ENCODE data around the gene SAA2.
"Not testable (repeated sequence)": the region's sequence is repeated elsewhere in the genome, so short reads cannot be mapped to it uniquely, and the experiment has no call there.

Gene SAA2

DNA sequence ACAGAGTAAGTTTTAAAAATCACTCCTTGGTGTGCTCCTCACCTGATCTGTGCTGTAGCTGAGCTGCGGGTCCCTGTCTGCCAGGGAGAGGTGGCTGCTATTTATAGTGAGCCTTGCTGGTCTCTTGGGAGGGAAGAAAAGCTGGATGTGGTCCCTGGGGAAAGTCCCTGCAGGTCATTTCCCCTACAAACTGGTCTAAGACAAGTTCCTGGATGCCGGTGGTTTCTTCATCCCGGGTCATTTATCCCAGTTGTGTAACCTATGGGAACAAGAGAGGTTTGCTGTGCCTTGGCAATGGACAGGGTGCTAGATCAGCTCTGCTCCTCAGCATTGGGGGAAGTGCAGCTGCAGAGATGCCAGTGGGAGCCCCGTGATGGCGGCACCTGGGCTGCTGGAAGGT lies at the start of gene SAA2:
Gene SAA2, minus strand, starts transcription at position 108 of the 400 bp plus-strand sequence. CDS start 657 bp downstream, outside the sequence.
- DNase-seq, result no peak

DNA sequence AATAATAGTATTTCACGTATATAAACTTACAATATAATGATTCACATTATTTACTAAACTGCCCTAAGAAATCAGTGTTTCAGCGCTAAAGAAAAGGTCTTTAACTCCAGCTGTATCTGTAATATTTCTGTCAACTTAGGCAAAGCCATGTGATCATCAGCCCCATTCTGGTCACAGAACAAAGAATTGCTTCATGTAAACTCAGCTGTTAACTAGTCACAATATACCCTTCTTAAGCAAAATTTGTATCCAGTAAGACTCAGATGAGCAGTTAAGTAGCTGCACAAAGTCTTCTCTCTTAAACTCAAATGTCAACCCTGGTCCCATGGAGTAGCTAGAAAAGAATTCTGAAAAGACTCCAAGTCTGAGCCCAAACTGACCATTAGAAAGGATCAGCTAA lies 46.8 kb upstream of the SAA2 start:
- no peak for DNase-seq

DNA sequence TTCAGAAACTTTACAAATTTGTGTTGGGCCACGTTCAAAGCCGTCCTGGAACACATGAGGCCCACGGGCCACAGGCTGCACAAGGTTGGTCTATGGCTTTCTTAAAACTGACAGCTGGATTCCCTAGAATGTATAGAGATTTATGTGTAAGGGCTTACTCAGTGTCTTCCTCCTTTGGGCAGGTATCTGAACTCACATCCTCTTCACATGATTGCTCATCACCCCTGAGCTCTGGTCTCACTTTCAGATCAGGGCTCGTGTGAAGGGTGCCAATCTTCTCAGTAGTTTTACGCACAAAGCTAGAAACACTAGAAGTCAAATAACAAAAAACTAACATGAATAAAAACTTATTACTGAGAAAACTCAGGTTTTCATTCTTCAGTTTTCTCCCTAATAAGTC lies 46.4 kb upstream of the SAA2 start:
- no peak for DNase-seq

DNA sequence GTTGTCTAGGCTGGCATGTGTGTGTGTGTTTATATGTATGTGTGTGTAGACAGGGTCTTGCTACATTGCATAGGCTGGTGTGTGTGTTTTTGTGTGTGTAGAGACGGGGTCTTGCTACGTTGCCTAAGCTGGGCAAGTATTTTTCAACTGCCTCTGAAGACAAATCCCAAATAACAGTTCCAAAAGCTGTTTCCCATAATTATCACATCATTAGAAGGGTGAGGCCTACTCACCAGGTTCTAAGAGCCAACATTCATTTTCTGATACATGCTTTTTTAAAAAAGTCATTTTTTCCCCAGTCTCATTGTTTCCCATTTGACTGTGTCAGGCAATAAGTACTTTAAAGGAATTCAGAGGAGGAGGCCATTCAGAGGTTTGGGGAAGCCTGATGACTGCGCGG lies 40.4 kb upstream of the SAA2 start:
- no peak for DNase-seq

DNA sequence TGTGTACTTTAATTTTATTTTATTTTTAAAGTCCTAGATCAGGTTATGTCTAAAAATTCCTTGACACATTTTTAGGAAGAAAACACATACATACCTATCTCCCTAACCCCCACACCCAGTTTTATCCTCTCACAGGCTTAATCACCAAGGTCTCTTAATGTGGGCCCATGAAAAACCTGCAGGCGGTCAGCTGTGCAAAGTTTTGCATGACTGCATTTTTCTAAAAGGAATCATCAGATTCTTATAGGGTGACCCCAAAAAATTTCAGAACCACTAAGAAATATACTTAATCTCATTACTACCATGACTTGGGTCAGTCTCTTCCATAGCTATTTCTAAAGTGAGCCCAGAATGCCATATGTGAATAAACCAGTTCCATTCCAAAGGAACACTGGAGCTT lies 37.4 kb upstream of the SAA2 start:
- no peak for DNase-seq

DNA sequence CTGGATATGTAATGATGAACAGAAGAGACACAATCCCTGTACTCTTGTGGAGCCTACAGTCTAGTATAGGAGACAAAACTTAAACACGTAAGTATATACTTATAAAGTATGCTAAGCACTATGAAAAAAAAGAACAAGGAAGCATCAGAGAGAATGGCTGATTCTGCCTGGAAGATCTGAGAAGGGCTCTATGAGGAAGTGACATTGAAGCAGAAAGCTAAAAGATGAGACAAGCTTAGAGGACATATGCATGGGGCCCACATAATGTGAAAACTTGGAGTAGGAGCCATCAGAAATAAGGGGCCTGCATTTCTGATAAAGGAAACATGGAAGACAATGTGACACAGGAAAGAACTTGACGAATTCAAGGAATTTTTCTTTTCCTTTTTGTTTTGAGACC lies 34.2 kb upstream of the SAA2 start:
- no peak for DNase-seq

DNA sequence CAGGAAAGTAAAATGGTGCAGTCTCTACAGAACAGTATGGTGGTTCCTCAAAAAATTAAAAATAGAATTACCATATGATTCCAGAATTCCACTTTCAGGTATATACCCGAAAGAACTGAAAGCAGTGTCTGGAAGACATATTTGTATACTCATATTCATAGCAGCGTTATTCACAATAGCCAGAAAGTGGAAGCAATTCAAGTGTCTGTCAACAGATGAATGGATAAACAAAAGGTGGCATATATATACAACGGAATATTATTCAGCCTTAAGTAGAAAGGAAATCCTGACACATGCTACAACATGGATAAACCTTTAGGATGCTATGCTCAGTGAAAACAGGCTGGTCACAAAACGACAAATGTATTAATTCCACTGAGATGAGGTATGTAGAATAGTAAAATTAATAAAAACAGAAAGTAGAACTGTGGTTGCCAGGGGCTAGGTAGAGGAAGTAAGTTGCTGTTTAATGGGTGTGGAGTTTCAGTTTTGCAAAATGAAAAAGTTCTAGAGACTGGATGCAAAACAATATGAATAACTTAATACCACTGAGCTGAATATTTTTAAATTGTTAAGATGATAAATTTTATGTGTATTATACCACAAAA lies 32.1 kb upstream of the SAA2 start:
- DNase-seq, result no peak

DNA sequence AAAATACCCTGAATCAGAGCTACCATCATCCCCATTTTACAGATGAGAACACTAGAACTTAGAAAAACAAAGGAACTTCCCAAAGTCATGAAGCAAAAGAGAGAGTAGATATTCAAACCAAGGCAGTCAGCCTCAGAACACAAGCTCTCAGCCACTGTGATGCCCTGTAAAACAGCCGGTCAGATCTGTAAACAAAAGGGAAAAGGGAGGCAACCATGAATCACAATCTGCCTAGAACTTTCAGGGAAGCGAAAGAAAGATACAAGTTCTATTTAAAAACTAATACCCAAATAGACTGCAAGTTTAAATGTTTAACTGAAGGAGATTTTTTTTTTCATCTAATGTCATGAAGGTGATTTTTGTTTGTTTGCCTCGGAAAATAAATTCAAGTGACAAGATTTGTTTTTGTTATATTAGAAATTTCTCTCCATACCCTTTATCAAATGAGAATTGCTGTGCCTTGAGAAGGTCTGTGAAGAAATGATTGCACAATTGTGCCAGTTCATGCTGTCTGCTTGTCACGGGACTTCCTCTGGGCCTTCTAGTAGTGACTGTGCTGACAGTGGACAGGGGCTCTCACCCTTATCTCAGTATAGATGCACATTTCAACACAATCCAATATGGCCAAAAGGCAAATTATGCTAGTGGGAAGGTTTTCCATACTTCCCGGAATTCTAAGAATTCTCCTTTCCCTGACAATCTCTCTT lies 29.2 kb upstream of the SAA2 start:
- DNase-seq, result no peak

DNA sequence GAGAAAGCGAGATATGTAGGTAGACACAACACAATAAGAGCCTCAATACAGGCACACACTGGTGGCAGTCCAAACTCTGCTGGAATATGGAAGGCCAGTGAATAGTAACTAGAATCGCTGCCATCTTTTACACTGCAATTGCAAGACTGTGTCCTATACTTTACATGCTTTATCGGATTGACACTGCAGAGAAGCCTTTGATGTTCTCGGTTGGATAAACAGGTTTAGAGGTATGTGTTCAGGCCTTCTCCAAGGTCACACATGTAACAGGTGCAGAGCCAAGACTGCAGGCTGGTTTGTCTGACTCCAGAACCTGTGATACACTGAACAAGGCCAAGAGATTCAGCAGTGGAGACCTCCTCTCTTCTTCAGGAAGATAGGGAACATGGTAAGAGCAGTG lies 22.7 kb upstream of the SAA2 start:
- no peak for DNase-seq

DNA sequence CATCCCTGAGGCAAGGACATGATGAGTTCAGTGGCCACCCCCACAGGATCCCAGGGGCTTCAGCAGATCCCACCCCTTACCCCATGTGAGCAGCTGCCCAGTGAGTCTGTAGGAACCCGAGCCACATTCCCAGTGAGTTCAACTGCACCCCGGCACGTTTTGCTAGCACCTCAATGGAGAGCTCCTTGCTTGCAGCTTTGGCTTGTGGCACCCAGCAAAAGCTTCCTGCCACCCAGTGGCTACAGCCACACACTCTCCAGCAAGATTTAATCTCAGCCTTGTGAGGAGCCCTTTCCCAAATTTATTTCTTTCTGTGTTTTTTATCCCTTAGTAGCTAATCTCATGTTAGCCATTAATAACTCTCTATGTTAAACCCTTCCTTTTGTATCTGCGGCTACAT lies 21.6 kb upstream of the SAA2 start:
- DNase-seq, result no peak

DNA sequence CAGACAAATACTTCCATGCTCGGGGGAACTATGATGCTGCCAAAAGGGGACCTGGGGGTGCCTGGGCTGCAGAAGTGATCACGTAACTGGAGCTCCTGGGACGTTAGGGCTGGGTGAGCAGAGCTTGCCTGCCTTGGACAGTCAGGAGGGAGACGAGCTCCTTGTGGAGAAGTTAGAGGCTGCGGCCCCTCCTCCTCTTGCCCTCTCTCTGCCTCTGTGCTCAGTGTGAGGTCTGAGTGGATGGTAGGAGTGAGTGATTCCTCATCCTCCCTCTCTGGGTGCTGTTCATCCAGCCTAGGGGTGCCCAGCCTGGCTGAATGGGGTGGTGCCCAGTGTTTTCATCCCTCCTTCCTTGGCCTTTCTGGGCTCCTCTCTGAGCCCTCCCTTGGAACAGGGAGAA lies 20.8 kb upstream of the SAA2 start:
- DNase-seq, result not testable (repeated sequence)

DNA sequence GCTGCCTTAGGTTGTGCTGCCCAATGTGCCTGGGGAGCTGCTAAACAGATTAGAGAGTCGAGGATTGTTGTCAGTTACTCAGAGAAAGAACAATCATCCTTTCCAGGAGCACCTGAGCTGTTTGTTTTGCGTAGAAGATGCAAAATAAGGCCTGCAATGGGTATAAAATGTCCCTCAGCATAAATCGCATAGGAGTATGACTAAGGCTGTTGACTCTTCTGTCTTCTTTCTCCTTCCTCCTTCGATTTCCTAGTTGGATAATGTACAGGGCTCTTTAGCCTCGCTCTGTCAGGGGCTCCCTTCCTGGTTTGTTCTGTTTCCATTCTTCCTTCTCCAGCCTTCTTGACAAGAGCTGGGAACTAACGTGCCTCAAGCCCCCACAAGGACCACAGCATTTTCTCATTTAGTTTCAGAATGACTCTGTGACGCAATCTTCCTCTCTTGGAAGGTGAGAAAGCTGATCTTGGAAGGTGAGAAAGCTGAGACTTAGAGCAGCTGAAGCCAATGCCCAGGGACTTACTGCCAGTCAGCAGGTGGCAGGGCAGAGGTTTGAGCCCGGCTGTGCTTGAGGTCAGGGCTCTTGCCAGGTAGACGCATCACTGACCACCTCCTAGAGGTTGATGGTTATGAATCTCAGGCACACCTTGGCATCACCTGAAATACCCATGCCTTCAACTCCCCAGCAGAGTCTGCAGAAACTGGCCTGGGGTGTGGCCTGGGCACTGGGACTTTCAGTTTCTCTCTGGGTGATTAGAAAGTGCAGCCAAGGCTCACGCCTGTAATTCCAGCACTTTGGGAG lies 19.1 kb upstream of the SAA2 start:
- DNase-seq, result not testable (repeated sequence)

DNA sequence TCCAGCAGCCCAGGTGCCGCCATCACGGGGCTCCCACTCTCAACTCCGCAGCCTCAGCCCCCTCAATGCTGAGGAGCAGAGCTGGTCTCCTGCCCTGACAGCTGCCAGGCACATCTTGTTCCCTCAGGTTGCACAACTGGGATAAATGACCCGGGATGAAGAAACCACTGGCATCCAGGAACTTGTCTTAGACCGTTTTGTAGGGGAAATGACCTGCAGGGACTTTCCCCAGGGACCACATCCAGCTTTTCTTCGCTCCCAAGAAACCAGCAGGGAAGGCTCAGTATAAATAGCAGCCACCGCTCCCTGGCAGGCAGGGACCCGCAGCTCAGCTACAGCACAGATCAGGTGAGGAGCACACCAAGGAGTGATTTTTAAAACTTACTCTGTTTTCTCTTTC lies 17.5 kb upstream of the SAA2 start, which contains the start of gene SAA1:
Gene SAA1, plus strand, starts transcription at position 316 of the 400 bp plus-strand sequence. CDS start 624 bp downstream, outside the sequence.
- DNase-seq, result no peak

DNA sequence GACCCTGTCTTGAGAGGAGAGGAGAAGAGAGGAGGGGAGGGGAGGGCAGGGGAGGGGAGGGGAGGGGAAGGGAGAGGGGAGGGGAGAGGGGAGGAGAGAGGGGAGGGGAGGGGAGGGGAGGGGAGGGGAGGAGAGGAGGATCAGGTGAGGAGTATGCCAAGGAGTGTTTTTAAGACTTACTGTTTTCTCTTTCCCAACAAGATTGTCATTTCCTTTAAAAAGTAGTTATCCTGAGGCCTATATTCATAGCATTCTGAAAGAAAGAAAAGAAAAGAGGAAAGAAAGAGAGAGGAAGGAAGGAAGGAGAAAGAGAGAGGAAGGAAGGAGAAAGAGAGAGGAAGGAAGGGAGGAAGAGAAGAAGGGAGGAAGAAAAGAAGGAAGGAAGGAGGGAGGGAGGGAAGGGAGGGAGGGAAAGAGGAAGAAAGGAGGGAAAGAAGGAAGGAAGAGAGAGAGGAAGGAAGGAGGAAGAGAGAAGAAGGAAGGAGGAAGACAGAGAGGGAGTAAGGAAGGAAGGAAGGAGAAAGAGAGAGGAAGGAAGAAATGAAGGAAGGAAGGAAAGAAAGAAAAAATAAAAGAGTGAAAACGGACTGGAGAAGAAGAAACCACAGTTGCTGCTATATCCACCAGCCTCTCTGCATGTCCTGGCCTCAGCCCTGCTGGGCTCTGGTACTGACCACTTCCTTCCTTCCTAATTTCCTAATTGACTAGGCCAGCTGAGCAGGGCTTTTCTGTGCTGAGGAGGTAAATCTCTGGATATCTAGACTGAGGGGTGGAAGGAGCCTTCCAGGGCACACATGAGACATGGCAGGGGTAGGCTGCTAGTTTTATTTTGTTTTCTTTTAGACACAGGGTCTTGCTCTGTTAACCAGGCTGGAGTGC lies 16.4 kb upstream of the SAA2 start:
- no peak for DNase-seq

DNA sequence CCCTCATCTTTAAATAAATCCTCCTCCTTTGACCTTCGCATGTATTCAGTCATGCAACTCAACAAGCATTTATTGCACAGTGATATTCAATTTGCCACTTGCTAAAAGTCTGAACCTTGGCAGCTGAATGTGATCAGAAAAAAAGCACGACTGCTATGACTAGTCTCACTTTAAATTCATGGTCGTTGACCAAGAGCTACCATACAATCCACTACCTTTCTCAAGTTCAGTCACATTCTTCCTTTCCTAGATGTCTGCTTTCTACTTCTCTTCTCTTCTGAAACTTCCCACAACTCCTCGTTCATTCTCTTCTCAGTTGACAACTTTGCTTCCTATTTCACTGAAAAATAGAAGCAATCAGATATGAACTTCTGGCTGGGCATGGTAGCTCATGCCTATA lies 15.6 kb upstream of the SAA2 start:
- no peak for DNase-seq

DNA sequence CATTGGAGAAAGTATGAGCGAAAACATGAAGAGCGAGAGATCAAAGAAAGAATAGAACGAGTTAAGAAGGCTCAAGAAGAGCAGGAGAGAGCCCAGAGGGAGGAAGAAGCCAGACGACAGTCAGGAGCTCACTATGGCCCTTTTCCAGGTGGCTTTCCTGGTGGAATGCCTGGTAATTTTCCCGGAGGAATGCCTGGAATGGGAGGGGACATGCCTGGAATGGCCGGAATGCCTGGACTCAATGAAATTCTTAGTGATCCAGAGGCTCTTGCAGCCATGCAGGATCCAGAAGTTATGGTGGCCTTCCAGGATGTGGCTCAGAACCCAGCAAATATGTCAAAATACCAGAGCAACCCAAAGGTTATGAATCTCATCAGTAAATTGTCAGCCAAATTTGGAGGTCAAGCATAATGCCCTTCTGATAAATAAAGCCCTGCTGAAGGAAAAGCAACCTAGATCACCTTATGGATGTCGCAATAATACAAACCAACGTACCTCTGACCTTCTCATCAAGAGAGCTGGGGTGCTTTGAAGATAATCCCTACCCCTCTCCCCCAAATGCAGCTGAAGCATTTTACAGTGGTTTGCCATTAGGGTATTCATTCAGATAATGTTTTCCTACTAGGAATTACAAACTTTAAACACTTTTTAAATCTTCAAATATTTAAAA lies 14.3 kb upstream of the SAA2 start:
- DNase-seq, result not testable (repeated sequence)

DNA sequence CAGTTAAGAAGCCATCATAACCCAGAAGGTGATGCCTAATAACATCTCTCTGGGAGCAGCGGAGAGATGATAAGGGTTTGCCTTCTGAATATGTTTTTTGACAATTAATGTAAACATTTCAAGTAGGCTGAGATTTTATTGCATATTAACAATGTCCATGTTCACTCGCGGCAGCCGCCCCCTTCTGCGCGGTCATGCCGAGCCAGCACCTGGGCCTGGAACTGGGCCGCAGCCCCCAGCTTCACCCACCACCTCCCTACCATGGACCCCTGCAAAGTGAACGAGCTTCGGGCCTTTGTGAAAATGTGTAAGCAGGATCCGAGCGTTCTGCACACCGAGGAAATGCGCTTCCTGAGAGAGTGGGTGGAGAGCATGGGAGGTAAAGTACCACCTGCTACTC lies 13.3 kb upstream of the SAA2 start:
- DNase-seq, result no peak

DNA sequence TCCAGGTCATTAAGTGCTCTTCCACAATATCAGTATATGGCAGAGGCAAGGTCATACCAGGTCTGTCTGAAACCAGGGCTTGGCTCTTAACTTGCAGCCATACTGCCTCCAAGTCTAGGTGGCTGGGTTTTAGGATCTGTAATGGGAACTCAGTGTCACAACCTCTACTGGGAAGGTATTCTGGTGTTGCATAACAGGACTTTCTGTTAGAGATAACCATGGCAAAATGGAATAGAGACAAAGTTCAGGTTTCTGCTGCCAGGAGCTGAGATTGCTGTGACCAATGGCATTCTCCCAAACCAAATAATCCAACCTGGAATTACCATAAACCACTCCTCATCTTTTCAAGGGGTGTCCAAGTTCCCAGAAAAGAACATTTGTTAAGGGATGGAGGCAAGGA lies 10.8 kb upstream of the SAA2 start:
- DNase-seq, result no peak

DNA sequence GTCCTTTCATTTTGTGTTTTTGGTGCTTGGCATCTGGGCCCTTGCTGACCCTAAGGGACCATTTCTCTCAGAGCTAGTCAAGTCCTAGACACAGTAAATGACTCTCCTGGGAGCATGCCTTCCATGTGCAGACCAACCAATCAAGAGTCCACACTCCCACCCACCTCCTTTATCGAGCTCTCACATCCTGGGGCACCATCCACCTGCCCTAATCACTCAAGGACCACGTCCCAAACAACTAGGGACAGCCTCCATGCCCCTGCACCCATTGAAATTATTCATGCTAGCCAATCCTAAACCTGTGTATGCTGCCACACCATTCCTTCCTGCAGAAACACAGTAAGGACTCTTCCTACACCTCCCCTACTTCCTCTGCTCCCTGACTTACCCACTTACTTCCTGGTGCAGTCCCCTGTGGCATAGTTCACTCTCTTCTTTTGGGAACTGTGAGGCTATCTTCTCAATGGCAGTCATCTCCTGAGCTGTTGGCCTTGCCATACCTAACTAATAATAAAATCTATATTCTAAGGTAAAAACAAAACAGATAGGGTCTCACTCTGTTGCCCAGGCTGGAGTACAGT lies 6.4 kb upstream of the SAA2 start:
- DNase-seq, result no peak

DNA sequence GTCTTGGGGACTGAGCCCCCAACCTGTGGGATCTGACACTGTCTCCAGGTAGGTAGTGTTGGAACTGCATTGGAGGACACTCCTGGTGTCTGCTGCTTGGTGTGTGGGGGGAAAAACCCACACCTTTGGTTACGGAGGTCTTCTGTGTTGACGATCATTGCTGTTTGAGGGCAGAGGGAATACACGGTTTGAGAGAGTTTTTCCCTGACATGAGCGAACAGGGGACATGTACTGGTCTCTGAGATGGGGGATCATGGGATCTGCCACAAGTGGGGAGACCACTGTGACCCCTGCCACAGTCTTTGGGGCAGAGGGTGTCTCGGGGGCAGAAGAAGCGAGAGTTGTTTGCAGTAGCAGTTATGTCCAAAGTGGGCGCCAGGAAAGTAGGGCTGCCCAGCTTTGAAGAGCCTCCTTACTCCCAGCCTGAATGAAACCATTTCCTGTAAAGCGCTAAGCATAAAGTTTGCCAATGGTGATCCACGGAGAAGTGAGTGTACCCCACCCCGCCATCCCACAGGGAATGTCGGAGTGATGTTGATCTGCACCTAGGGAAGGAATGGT lies 5.4 kb upstream of the SAA2 start:
- no peak for DNase-seq

DNA sequence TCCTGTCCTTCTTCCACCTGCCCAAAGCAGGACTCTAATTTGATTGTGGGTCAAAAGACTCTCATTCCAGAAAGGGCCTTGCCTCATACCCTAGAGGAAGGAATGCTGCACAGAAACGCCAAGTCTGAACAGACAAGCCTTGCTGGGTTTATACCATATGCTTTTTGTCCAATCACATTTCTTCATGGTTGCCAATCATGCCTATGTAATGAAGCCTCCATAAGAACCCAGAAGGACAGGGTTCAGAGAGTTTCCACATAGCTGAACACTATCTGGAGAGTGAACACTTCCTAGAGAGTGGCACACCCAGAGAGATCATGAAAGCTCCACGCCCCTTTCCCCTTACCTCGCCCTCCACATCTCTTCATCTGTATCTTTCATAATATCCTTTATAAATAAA lies 4.8 kb upstream of the SAA2 start:
- DNase-seq, result no peak

DNA sequence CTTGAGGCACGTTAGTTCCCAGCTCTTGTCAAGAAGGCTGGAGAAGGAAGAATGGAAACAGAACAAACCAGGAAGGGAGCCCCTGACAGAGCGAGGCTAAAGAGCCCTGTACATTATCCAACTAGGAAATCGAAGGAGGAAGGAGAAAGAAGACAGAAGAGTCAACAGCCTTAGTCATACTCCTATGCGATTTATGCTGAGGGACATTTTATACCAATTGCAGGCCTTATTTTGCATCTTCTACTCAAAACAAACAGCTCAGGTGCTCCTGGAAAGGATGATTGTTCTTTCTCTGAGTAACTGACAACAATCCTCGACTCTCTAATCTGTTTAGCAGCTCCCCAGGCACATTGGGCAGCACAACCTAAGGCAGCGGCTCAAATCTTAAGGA lies 1.3 kb downstream of the SAA2 start:
- not testable (repeated sequence) for DNase-seq

Measured in NCI-H446 treated with DMSO at 0.1 percent for 48 hours (cell line).